K562 (cell line): ENCODE data around the gene GNA15. TPM values are rescaled to one million over a fixed set of nuclear protein-coding genes. Genes with fewer than 3 reads are reported as not detected.
A peak's percentile ranks its signal among the peaks of the same experiment; 100 is the strongest.

Experiments used
- ATF4 ChIP-seq: fragments of 450-650 bp; formaldehyde crosslinking; IDR thresholded peaks from 2 replicates; pipeline ENCODE4 v1.4.0; 2022; ENCODE audit warnings: mild to moderate bottlenecking, moderate library complexity
- BCOR ChIP-seq: fragments of 450-650 bp; IDR thresholded peaks from 2 replicates; pipeline ENCODE4 v1.6.1; 2016
- GABPB1 ChIP-seq: sonication (generic); formaldehyde crosslinking; IDR thresholded peaks from 2 replicates; pipeline ENCODE4 v1.8.0; 2022; ENCODE audit warnings: mild to moderate bottlenecking, missing genetic modification reagents
- HINFP ChIP-seq: fragments of 450-650 bp; conservative IDR thresholded peaks from 2 replicates; pipeline ENCODE4 v1.6.1; 2016; ENCODE audit warnings: missing genetic modification characterization, low read depth, mild to moderate bottlenecking, control low read depth, missing compliant biosample characterization
- HNRNPLL ChIP-seq: fragments of 200-400 bp; formaldehyde crosslinking; IDR thresholded peaks from 2 replicates; pipeline ENCODE4 v1.6.1; 2017; ENCODE audit warnings: low read length, low read depth, mild to moderate bottlenecking; ENCODE audit not compliant: poor library complexity, severe bottlenecking
- NCOA6 ChIP-seq: fragments of 450-650 bp; IDR thresholded peaks from 2 replicates; pipeline ENCODE4 v1.6.1; 2017; ENCODE audit warnings: mild to moderate bottlenecking
- PHF20 ChIP-seq: fragments of 450-650 bp; IDR thresholded peaks from 2 replicates; pipeline ENCODE4 v1.6.1; 2018; ENCODE audit not compliant: partially characterized antibody
- PHF21A ChIP-seq: fragments of 450-650 bp; IDR thresholded peaks from 2 replicates; pipeline ENCODE4 v1.6.1; 2017; ENCODE audit warnings: low read depth, borderline replicate concordance
- PRMT5 ChIP-seq: sonication (generic); formaldehyde crosslinking; IDR thresholded peaks from 2 replicates; pipeline ENCODE4 v1.5.0; 2020; ENCODE audit warnings: missing genetic modification reagents
- PRPF4 ChIP-seq: fragments of 200-400 bp; formaldehyde crosslinking; IDR thresholded peaks from one replicate; pipeline ENCODE4 v1.6.1; 2017; ENCODE audit warnings: low read length, low read depth, mild to moderate bottlenecking; ENCODE audit not compliant: insufficient read depth, poor library complexity, severe bottlenecking
- REST ChIP-seq, 2 experiments: fragments of 450-650 bp; formaldehyde crosslinking in 1 of 2; IDR thresholded peaks; 2 replicates each; pipeline versions ENCODE4 v1.4.0 to v1.6.1; 2014 to 2020; ENCODE audit warnings: mild to moderate bottlenecking in 2 of 2, borderline replicate concordance in 1 of 2, low read depth in 1 of 2
- SPI1 ChIP-seq: IDR thresholded peaks from 2 replicates; pipeline ENCODE4 v1.6.1; 2011; ENCODE audit warnings: low read depth, low read length, control low read depth, borderline replicate concordance
- TBP ChIP-seq: optimal IDR thresholded peaks from 2 replicates; pipeline ENCODE3; 2011; ENCODE audit warnings: low read depth, low read length, improper control_type of control experiment
- WHSC1 ChIP-seq: IDR thresholded peaks from one replicate; pipeline ENCODE4 v1.6.1; 2012; ENCODE audit warnings: low read length, control low read depth, inconsistent platforms
- ZBTB7A ChIP-seq: IDR thresholded peaks from 2 replicates; pipeline ENCODE4 v1.6.1; 2011; ENCODE audit warnings: low read depth, mild to moderate bottlenecking, low read length, moderate library complexity, borderline replicate concordance; ENCODE audit not compliant: control insufficient read depth
- ZNF140 ChIP-seq: fragments of 250-450 bp; sonication (Bioruptor Pico); IDR thresholded peaks from 2 replicates; pipeline ENCODE4 v1.8.0; 2021; ENCODE audit warnings: moderate library complexity, mild to moderate bottlenecking, inconsistent platforms
- ZNF23 ChIP-seq: fragments of 250-450 bp; sonication (Bioruptor Pico); IDR thresholded peaks from 2 replicates; pipeline ENCODE4 v1.4.0; 2020; ENCODE audit warnings: mild to moderate bottlenecking
- polyA plus RNA-seq, 8 experiments: library from polyadenylated mRNA; depleted of rRNA in 4 of 8; stranded (reverse) in 5 of 8; unstranded in 3 of 8; fragments of >200 nt; fragmentation: Nextera tagmentation in 2 of 8; fragmentation: Illumina TruSeq in 1 of 8; extraction: Ambion mirVana in 2 of 8; extraction: Trizol in 1 of 8; gene quantifications; 2 replicates each; pipeline versions ENCODE4 v1.2.1 to v1.2.3, GENCODE V29; 2011 to 2014; ENCODE audit warnings: inconsistent platforms in 1 of 8, missing spikeins in 1 of 8
- total RNA-seq, 7 experiments: library from RNA; depleted of rRNA in 6 of 7; stranded (reverse); fragments of >200 nt in 6 of 7; fragmentation: Illumina TruSeq in 2 of 7; extraction: Trizol in 2 of 7; gene quantifications; 2 replicates each; pipeline versions ENCODE4 v1.2.1 to v1.2.3, GENCODE V29; 2011 to 2021; ENCODE audit warnings: low replicate concordance in 1 of 7

GNA15 gene
- total and polyA plus RNA-seq, 9 of the 15 experiments (the other 6 are each of a cell fraction or from before 2014, with no cell fraction given) = 0.03 to 0.24 (median 0.11) TPM; not detected in 1

- TF ChIP-seq REST (IDR thresholded peaks at IDR 0.05; ENCODE audit: borderline replicate concordance) (peak; percentile 86), REST (CRISPR knock-in tag; IDR thresholded peaks at IDR 0.05; ENCODE audit: low read depth) (no peak), GABPB1 (0 out of 2 replicates have a peak, but pooled peaks have one; percentile 19), WHSC1 (no peak), PRMT5 (CRISPR knock-in tag) (no peak), HNRNPLL (peak; percentile 29), PRPF4 (no peak), PHF21A (no peak), TBP (no peak), ZBTB7A (peak; percentile 71; the same call in 1 of the 2 replicates), ZNF140 (CRISPR knock-in tag) (no peak), HINFP (tag) (no peak), SPI1 (peak; percentile 69; the same call in 1 of the 2 replicates), BCOR (peak; percentile 93), PHF20 (no peak), ZNF23 (CRISPR knock-in tag) (no peak), NCOA6 (no peak), ATF4 (CRISPR knock-in tag) (no peak)
Measured at GRCh38 chr19:3163230-3163886, 27.5 kb downstream of the GNA15 start (continued).
